PC-9 (cell line): ENCODE data around the gene MRPL45.
"Not testable (repeated sequence)": the region's sequence is repeated elsewhere in the genome, so short reads cannot be mapped to it uniquely, and the experiment has no call there.

Experiments used
- EZH2 ChIP-seq: fragments of 200-600 bp; sonication (generic); IDR thresholded peaks from 2 replicates; pipeline ENCODE4 v1.8.0; 2017; ENCODE audit warnings: antibody characterized with exemption, low read depth
- TF ChIP-seq, protein P1 (sequence below): fragments of 200-600 bp; sonication (generic); conservative IDR thresholded peaks from 2 replicates; pipeline ENCODE4 v1.6.1; 2017; ENCODE audit warnings: mixed run types, antibody characterized with exemption, mild to moderate bottlenecking, moderate library complexity

DNA sequence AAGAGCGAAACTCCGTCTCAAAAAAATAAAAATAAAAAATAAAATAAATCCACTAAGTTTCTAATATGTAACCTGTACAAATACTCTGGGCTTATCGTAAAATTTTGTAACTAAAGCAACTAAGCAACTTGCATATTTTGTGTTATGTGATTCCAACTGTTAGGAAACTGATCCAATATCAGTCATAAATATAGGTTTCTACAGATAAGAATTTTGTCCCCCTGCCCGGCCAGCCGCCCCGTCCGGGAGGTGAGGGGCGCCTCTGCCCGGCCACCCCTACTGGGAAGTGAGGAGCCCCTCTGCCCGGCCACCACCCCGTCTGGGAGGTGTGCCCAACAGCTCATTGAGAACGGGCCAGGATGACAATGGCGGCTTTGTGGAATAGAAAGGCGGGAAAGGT, 43.8 kb upstream of the MRPL45 start:
- TF ChIP-seq, protein P1, sequence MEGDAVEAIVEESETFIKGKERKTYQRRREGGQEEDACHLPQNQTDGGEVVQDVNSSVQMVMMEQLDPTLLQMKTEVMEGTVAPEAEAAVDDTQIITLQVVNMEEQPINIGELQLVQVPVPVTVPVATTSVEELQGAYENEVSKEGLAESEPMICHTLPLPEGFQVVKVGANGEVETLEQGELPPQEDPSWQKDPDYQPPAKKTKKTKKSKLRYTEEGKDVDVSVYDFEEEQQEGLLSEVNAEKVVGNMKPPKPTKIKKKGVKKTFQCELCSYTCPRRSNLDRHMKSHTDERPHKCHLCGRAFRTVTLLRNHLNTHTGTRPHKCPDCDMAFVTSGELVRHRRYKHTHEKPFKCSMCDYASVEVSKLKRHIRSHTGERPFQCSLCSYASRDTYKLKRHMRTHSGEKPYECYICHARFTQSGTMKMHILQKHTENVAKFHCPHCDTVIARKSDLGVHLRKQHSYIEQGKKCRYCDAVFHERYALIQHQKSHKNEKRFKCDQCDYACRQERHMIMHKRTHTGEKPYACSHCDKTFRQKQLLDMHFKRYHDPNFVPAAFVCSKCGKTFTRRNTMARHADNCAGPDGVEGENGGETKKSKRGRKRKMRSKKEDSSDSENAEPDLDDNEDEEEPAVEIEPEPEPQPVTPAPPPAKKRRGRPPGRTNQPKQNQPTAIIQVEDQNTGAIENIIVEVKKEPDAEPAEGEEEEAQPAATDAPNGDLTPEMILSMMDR, result not testable (repeated sequence)
- TF ChIP-seq EZH2, result not testable (repeated sequence)
